Mammary epithelial cell (primary cell): ENCODE results near the gene ZNF664.

ENCODE experiments used
- EZH2 ChIP-seq: IDR thresholded peaks from 2 replicates; pipeline ENCODE4 v1.6.1; 2012; ENCODE audit warnings: low read length, inconsistent platforms, borderline replicate concordance
- TF ChIP-seq, protein P1 (sequence below), 2 donors: IDR thresholded peaks in 1 of 2; conservative IDR thresholded peaks in 1 of 2; 2 replicates each; pipeline ENCODE4 v1.5.1; 2011 to 2012; ENCODE audit warnings: inconsistent platforms in 2 of 2, low read length in 2 of 2, mild to moderate bottlenecking in 2 of 2, control low read depth in 1 of 2, low read depth in 1 of 2; ENCODE audit not compliant: insufficient read depth in 1 of 2; ENCODE audit errors: extremely low read depth in 1 of 2

DNA sequence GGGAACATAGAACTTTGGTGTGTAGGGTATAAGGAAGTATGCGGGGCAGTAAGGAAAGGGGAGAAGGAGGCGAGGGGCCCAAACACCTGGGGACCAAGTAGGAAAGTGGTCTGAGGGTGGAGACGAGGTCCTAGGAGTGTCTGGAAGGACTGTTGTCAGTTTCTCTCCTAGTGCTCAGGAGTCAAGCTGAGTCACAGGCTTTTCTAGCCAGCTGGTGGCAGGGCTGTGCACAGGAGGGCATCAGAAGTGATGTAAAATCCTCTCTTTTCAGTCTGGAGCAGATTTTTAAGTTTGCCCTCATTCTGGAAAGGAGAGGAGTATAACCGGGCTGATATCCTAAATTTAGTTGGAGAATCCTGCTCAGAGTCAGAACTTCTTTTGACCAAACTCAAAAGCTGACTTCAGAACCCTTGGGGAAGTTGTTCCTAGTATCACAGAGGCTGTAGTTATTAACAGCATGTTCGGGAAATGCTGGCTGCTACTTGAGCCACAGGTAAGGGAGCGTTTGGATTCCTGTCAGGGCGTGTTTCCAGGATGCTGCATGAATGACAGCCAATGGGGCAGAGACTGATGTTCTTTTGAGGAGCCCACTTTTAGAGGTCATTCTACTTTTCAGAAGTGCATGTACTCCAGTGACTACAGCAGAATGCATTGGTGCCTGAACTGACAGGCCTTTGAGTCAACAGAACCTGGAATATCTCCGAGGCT is 19.3 kb downstream of the ZNF664 start:
- TF ChIP-seq, protein P1, sequence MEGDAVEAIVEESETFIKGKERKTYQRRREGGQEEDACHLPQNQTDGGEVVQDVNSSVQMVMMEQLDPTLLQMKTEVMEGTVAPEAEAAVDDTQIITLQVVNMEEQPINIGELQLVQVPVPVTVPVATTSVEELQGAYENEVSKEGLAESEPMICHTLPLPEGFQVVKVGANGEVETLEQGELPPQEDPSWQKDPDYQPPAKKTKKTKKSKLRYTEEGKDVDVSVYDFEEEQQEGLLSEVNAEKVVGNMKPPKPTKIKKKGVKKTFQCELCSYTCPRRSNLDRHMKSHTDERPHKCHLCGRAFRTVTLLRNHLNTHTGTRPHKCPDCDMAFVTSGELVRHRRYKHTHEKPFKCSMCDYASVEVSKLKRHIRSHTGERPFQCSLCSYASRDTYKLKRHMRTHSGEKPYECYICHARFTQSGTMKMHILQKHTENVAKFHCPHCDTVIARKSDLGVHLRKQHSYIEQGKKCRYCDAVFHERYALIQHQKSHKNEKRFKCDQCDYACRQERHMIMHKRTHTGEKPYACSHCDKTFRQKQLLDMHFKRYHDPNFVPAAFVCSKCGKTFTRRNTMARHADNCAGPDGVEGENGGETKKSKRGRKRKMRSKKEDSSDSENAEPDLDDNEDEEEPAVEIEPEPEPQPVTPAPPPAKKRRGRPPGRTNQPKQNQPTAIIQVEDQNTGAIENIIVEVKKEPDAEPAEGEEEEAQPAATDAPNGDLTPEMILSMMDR (conservative IDR thresholded peaks at IDR 0.05 in 1 of 2, IDR thresholded peaks at IDR 0.05 in 1 of 2; ENCODE audit: extremely low read depth in 1 of 2, insufficient read depth in 1 of 2, low read depth in 1 of 2, low read length in 2 of 2), result peak in 1 of 2 donors; percentile 15
- TF ChIP-seq EZH2, result no peak
